Prostate gland (tissue), 2 donors: ENCODE data around the gene MLPH.

Experiments
- POLR2A ChIP-seq: fragments of 450-650 bp; IDR thresholded peaks from one replicate; pipeline ENCODE4 v1.6.1; 2016; ENCODE audit warnings: antibody characterized with exemption, mild to moderate bottlenecking
- POLR2AphosphoS5 ChIP-seq: sonication (generic); formaldehyde crosslinking; IDR thresholded peaks from one replicate; pipeline ENCODE4 v1.6.1; 2017; ENCODE audit warnings: antibody characterized with exemption
- TF ChIP-seq, protein P1 (sequence below), 4 experiments: fragments of 200-600 bp in 2 of 4; fragments of 450-650 bp in 2 of 4; sonication (generic) in 2 of 4; IDR thresholded peaks; 1 replicate in 3 of 4; 2 replicates in 1 of 4; pipeline ENCODE4 v1.5.1; 2016 to 2019; ENCODE audit warnings: antibody characterized with exemption in 4 of 4, mild to moderate bottlenecking in 2 of 4, moderate library complexity in 2 of 4

DNA sequence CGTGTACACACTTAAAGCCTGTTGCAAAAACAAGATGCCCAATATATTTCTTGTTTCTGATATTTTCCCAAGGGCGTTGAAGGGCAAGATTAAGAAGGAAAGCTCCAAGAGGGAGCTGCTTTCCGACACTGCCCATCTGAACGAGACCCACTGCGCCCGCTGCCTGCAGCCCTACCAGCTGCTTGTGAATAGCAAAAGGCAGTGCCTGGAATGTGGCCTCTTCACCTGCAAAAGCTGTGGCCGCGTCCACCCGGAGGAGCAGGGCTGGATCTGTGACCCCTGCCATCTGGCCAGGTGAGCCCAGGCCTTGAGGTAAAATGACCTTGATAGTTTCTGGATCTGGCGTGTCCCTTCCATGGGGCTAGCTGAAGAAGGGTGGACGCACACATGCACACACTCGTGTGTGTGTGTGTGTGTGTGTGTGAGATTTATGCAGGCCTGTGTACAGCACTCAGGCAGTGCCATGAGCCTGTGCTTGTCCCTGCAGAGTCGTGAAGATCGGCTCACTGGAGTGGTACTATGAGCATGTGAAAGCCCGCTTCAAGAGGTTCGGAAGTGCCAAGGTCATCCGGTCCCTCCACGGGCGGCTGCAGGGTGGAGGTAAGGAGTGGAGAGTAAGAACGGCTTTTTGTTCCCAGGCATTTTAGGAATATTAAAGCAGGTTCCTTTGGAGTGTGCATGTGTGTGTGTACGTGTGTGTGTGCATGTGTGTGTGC lies 23.6 kb downstream of the MLPH start:
- TF ChIP-seq, protein P1, sequence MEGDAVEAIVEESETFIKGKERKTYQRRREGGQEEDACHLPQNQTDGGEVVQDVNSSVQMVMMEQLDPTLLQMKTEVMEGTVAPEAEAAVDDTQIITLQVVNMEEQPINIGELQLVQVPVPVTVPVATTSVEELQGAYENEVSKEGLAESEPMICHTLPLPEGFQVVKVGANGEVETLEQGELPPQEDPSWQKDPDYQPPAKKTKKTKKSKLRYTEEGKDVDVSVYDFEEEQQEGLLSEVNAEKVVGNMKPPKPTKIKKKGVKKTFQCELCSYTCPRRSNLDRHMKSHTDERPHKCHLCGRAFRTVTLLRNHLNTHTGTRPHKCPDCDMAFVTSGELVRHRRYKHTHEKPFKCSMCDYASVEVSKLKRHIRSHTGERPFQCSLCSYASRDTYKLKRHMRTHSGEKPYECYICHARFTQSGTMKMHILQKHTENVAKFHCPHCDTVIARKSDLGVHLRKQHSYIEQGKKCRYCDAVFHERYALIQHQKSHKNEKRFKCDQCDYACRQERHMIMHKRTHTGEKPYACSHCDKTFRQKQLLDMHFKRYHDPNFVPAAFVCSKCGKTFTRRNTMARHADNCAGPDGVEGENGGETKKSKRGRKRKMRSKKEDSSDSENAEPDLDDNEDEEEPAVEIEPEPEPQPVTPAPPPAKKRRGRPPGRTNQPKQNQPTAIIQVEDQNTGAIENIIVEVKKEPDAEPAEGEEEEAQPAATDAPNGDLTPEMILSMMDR (IDR thresholded peaks at IDR 0.05): no peak
- TF ChIP-seq POLR2A: no peak
- no peak for TF ChIP-seq POLR2AphosphoS5
